ENCODE data around the gene TSKU.

GRCh38 chr11:76748948-76749347 is 34.2 kb upstream of the TSKU start:
- no peak for TF ChIP-seq CTCF (conservative IDR thresholded peaks at IDR 0.05; ENCODE audit: low read length)
- no peak for TF ChIP-seq EZH2phosphoT487 (IDR thresholded peaks at IDR 0.05; ENCODE audit: borderline replicate concordance, low read depth, low read length)

All from OCI-LY7 (cell line).